HG02678 (cell line): Measurements from ENCODE around the gene SIX4.

Experiments
- ATAC-seq: cut with Tn5 transposase; IDR thresholded peaks from one replicate; pipeline ENCODE4 v1.9.1; 2021; ENCODE audit warnings: mild to moderate bottlenecking, moderate library complexity; ENCODE audit not compliant: unreplicated experiment

The SIX4 gene

DNA sequence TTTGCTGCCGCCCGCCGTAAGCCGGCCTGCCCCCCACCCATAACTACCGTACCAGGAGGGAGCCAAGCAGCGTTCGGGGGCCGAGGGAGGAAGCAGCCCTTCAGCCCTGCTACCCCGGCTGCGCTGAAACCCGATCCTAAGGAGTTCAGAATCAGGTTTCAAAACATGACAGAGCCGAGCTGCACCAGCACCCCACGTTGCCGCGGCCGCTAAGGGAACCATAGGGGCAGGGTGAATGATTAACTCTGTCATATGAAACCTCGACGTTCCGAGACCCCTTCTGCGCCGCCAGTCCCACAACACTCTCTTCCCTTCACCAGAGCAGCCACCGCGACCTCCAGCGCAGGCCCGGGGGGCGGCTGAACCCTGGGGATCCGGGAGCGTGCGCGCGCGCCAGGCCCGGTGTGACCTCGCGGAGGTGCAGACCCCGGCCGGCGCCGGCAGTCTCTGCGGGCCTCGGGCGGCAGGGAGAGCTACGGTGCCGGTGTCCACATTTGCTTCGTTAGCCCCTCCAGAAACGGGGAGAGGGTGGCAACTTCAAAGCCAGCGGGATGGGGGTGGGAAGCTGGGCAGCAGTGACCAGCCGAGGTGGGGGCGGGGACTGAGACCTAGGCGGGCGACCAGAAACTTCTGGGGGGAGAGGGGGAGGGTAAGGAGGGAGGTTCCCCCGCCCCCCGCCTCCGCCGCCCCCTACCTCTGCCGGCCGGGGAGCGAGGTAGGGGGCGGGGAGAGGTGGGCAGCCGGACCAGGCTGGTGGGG, 1.6 kb downstream of the SIX4 start:
- no peak for ATAC-seq

GRCh38 chr14:60722107-60722356, 2.1 kb downstream of the SIX4 start:
- no peak for ATAC-seq

- no peak for ATAC-seq
Observed at GRCh38 chr14:60721326-60722106, 2.6 kb downstream of the SIX4 start.

DNA sequence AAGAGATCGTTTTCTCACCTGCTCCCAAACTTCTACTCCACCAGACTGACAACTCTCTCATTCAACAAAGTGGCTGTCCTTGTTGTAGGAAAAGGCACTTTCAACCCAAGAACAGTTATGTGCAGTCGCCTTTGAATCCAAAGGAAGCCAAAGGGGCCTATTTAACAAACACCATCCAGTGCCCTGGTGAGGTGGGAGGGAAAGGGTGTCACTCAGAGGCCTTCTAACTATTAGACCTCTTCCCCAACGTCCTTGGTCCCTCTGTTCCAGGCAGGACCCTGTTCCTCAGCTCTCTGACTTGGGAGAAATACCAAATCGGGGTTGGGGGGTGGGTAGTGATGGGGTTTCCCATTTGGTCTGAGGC, 3.2 kb downstream of the SIX4 start:
- no peak for ATAC-seq

DNA sequence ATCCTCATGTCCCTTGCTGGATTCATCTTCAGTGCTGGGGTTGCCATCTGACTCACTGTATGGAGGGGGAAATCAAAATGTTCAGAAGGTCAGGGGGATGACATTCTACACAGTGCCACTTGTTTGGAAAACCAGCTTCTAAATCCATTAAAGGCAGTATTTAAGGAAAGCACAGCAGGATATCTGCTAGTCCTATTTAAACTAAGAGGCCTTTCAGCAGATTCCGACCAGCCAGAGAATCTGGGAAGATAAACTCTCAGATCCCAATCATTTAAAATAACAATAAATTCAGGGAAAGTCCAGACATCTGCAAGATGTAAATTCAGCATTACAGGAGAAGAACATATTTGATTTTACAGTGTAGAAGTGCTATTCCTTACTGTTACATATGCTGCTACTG, 3.8 kb downstream of the SIX4 start:
- ATAC-seq: no peak

GRCh38 chr14:60713513-60713912, 10.6 kb downstream of the SIX4 start:
- no peak for ATAC-seq

- ATAC-seq: no peak
Observed at GRCh38 chr14:60710494-60710893, 13.7 kb downstream of the SIX4 start.

- no peak for ATAC-seq
Observed at GRCh38 chr14:60707858-60708257, 16.3 kb downstream of the SIX4 start.

DNA sequence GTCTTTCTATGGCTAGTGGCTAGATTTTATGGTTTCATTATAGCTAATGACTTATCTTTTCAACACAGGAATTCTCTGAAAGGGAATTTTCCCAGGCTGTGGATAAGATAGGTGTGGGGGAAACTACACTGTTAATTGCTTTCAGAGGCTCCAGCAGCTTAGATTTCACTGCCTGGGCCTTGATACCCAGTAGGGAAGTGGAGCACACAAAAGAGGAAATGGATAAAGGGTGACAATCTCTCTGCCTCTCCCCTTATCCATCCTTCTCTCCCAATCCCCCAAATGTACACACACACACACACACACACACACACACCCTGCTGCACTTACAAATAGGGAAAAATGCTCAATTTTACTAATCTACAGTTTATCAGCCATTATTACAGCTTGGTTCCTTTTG, 19.1 kb downstream of the SIX4 start:
- no peak for ATAC-seq

GRCh38 chr14:60700598-60700997, 23.6 kb downstream of the SIX4 start:
- ATAC-seq: no peak

DNA sequence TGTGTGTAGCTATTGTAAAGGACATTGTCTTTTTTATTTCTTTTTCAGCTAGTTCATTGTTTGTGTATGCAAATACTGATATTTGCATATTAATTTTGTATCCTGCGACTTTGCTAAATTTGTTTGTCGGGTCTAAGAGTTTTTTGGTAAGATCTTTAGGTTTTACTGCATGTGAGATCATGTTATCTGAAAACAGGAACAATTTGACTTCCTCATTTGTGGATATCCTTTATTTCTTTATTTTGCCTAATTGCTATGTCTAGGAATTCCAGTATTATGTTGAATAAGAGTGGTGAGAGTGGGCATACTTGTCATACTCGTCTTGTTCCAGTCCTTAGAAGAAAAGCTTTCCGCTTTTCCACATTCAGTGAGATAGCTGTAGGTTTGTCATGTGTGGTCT, 28.8 kb downstream of the SIX4 start:
- ATAC-seq: no peak

- no peak for ATAC-seq
Observed at GRCh38 chr14:60691383-60692113, 32.6 kb downstream of the SIX4 start.

DNA sequence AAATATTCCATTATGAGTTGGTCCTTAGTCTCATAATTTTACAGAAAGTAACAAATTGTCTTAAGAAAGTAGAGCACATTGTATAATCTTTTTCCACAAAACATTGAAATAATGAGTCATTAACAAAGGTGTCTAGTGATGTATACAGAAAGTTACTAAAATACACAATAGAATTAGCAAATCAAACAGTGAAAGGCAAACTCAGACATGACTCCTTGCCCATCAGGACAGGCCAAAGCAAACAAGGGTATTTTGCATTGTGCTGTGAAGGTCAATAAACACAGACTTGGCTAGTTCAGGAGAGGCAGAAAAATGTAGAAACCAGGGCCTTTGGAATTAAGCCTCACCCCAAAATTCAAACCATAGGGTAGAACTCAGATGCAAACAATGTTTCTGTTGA, 37.3 kb downstream of the SIX4 start:
- ATAC-seq: no peak

DNA sequence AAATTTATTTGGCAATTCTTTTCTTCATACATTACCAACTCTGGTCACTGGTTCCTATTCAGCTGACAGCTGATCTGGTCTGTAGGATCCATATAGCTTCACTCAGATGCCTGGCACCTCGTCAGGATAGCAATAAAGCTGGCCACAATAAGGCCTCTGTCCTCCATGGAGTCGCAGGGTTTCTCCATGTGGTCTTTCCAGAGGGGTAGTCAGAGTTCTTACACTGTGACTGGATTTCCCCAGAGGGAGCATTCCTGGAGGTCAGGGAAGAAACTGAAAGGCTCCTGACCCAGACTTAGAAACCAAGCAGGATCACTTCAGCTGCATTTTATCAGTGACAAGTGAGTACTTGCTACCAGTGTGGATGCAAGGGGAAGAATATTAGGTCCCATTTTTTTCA, 39.9 kb downstream of the SIX4 start:
- ATAC-seq: no peak

DNA sequence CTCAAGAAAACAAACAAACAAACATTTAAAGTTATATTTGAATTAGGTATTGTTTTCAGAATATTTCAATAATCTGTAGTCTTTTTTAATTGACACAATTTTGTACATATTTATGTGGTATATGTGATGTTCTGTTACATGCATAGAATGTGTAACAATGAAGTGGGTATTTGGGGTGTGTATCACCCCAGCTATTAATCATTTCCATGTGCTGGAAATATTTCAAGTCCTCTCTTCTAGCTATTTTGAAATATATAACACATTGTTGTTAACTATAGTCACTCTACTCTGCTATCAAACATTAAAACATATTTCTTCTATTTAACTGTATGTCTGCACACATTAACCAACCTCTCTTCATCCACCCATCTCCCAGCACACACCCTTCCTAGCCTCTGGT, 42.9 kb downstream of the SIX4 start:
- ATAC-seq: no peak

- ATAC-seq: no peak
Observed at GRCh38 chr14:60680511-60680910, 43.6 kb downstream of the SIX4 start.

- no peak for ATAC-seq
Observed at GRCh38 chr14:60679566-60680258, 44.4 kb downstream of the SIX4 start.

GRCh38 chr14:60677701-60678100, 46.5 kb downstream of the SIX4 start:
- no peak for ATAC-seq

DNA sequence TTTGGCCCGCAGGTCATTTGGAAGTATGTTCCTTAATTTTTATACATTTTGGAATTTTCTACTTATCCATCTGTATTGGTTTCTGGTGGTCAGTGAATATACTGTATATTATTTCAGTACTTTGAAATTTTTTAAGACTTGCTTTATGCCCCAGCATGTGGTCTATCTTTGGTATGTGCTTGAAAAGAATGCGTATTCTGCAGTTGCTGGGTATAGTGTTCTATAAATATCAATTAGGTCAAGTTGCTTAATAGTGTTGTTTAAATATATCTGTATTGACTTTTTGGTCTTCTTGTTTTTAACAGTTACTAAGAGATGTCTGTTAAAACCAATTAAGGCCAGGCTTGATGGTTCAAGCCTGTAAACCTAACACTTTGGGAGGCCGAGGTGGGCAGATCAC, 53.2 kb downstream of the SIX4 start:
- ATAC-seq: no peak

- no peak for ATAC-seq
Observed at GRCh38 chr14:60668431-60669112, 55.6 kb downstream of the SIX4 start.

DNA sequence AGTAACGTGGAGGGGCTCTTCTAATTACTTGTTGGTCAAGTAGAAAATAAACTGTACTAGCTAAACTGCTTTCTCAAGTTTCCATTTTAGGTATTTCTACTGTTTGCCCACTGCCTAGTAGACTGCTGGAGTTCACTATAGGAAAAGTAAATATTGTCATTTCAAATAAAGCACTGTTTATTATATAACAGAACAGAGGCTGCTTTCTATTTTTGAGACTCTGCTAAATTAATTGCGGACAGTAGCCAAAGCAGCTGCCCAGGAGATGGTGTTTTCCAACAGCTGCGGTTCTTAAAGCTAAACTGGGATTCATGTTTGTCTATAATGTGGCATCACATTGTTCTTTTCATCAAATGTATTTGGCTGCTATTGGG, 59.0 kb downstream of the SIX4 start:
- ATAC-seq: no peak
